ENCODE measurements around the gene SLC28A1.

GRCh38 chr15:84953136-84953535, 68.7 kb downstream of the SLC28A1 start:
- no peak for TF ChIP-seq CTCF (IDR thresholded peaks at IDR 0.05; ENCODE audit: insufficient read depth, low read length, poor library complexity, severe bottlenecking)
- TF ChIP-seq EZH2phosphoT487 (conservative IDR thresholded peaks at IDR 0.05; ENCODE audit: low read length) = no peak

All from SU-DHL-6 (cell line).